ENCODE data around the gene RAB44. TPM values are rescaled to one million over a fixed set of nuclear protein-coding genes. Genes with fewer than 3 reads are reported as not detected.

The RAB44 gene
- total and polyA plus RNA-seq, 2 of the 4 experiments (the other 2 are of a cell fraction), result 0.03 TPM; not detected in 1

DNA sequence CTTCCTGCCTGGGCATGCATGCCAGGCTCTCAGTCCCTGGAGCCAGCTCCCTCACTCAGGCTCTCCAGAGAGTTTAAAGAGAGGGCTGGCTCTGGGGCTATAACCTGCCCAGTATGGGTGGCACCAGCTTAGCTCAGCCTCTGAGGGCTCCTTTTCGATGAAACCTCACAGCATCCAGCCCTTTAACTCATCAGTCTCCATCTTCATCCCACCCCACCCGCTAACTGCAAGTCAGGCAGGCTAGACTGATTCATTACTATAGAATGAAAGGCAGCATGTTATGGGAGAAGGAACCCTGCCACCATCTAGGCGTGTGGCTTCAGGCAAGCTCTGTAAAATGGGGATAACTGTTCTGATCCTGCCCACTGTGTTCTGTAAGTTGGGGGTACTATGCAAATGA is 53.5 kb downstream of the RAB44 start:
- 80% methylated on average over 1 of the region's 3 CpGs; no CpG with 5 or more reads in 1 of the 2 experiments for WGBS, 2 experiments (ENCODE audit: extremely low coverage in 2 of 2, insufficient read length in 1 of 2)

More for the DNA sequence above, 53.5 kb downstream of the RAB44 start:
- Histone ChIP-seq H4K91ac (ENCODE audit: insufficient read depth, low read depth, low read length) (no peak overlapping the region), H4K8ac (ENCODE audit: low read depth in 2 of 2, low read length in 2 of 2) (no peak overlapping the region), H3K27ac (ENCODE audit: insufficient read depth, low read length) (no peak overlapping the region), H3K14ac (replicated peaks; ENCODE audit: low read depth, low read length) (no peak overlapping the region), H2BK20ac (ENCODE audit: low read depth, low read length) (no peak overlapping the region), H3K9ac (ENCODE audit: low read depth, low read length) (no peak overlapping the region), H4K20me1 (ENCODE audit: insufficient read depth, low read length) (no peaks in the 10 kb centered on the region), H3K23ac (ENCODE audit: low read depth, low read length) (no peak overlapping the region), H3K9me1 (ENCODE audit: insufficient read depth, low read length) (0 out of 2 replicates have a peak, but pooled peaks cover 4% of the 10 kb centered on the region), H2AK9ac (replicated peaks; ENCODE audit: low read depth, low read length, poor library complexity) (no peak overlapping the region), H2BK120ac (ENCODE audit: low read depth, low read length) (no peak overlapping the region), H3K4ac (ENCODE audit: low read depth, low read length) (no peak overlapping the region), H3K9me3 (ENCODE audit: control insufficient read depth, insufficient read depth, low read length) (peaks cover 21% of the 10 kb centered on the region), H3K4me1 (ENCODE audit: control insufficient read depth, insufficient read depth, low read length) (no peaks in the 10 kb centered on the region; the same call in 1 of the 2 replicates), H3K18ac (ENCODE audit: low read depth, low read length) (no peak overlapping the region), H4K5ac (ENCODE audit: low read depth, low read length) (no peak overlapping the region), H2AFZ (replicated peaks; ENCODE audit: low read length, poor library complexity) (no peak overlapping the region), H3K79me1 (ENCODE audit: low read depth in 1 of 2, low read length in 2 of 2) (no peaks in the 10 kb centered on the region), H3K56ac (ENCODE audit: extremely low read depth, insufficient read depth, low read length) (no peak overlapping the region), H3K4me3 (ENCODE audit: insufficient read depth, low read depth, low read length) (no peak overlapping the region), H3K36me3 (ENCODE audit: control insufficient read depth, insufficient read depth, low read length) (no peaks in the 10 kb centered on the region), H2BK15ac (ENCODE audit: low read depth, low read length) (no peak overlapping the region), H2AK5ac (ENCODE audit: low read depth, low read length) (no peak overlapping the region), H3K27me3 (ENCODE audit: control insufficient read depth, insufficient read depth, low read length) (peaks cover 19% of the 10 kb centered on the region; the same call in 1 of the 2 replicates), H2BK5ac (ENCODE audit: low read depth, low read length, poor library complexity, severe bottlenecking) (no peak overlapping the region), H3K4me2 (ENCODE audit: low read depth, low read length) (no peak overlapping the region)
- dilution Hi-C loops (cut with HindIII; ENCODE audit: low sequenced_read_pairs, unreplicated experiment) (no loop called here), in situ Hi-C loops (cut with MboI; ENCODE audit: low sequenced_read_pairs) (loop anchor here (5.0 kb wide), 1 partner anchor 49 kb away; no protein-coding TSS in a partner anchor), intact Hi-C loops (cut with micrococcal nuclease) (no loop called here)
- TF ChIP-seq MAFK (IDR thresholded peaks at IDR 0.05; ENCODE audit: low read depth, low read length) (no peak), RFX5 (IDR thresholded peaks at IDR 0.05; ENCODE audit: low read depth, low read length) (no peak), NFE2L2 (IDR thresholded peaks at IDR 0.05; ENCODE audit: low read depth, low read length) (no peak), MXI1 (IDR thresholded peaks at IDR 0.05; ENCODE audit: borderline replicate concordance, low read depth, low read length) (no peak), POLR2A (IDR thresholded peaks at IDR 0.05; ENCODE audit: low read depth, low read length) (no peak), FOS (IDR thresholded peaks at IDR 0.05; ENCODE audit: low read depth, low read length) (no peak), SMC3 (IDR thresholded peaks at IDR 0.05; ENCODE audit: low read depth, low read length) (no peak), CHD1 (IDR thresholded peaks at IDR 0.05; ENCODE audit: low read depth, low read length) (no peak), RCOR1 (IDR thresholded peaks at IDR 0.05; ENCODE audit: insufficient replicate concordance, low read length) (no peak), RAD21 (IDR thresholded peaks at IDR 0.05; ENCODE audit: low read length) (no peak), MAZ (IDR thresholded peaks at IDR 0.05; ENCODE audit: borderline replicate concordance, low read depth, low read length) (no peak), BHLHE40 (IDR thresholded peaks at IDR 0.05; ENCODE audit: low read depth, low read length) (no peak), CEBPB (IDR thresholded peaks at IDR 0.05; ENCODE audit: low read depth, low read length) (no peak)
- TF ChIP-seq, protein P1, sequence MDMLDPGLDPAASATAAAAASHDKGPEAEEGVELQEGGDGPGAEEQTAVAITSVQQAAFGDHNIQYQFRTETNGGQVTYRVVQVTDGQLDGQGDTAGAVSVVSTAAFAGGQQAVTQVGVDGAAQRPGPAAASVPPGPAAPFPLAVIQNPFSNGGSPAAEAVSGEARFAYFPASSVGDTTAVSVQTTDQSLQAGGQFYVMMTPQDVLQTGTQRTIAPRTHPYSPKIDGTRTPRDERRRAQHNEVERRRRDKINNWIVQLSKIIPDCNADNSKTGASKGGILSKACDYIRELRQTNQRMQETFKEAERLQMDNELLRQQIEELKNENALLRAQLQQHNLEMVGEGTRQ (IDR thresholded peaks at IDR 0.05; ENCODE audit: low read depth, low read length), result no peak
- TF ChIP-seq, protein P2, sequence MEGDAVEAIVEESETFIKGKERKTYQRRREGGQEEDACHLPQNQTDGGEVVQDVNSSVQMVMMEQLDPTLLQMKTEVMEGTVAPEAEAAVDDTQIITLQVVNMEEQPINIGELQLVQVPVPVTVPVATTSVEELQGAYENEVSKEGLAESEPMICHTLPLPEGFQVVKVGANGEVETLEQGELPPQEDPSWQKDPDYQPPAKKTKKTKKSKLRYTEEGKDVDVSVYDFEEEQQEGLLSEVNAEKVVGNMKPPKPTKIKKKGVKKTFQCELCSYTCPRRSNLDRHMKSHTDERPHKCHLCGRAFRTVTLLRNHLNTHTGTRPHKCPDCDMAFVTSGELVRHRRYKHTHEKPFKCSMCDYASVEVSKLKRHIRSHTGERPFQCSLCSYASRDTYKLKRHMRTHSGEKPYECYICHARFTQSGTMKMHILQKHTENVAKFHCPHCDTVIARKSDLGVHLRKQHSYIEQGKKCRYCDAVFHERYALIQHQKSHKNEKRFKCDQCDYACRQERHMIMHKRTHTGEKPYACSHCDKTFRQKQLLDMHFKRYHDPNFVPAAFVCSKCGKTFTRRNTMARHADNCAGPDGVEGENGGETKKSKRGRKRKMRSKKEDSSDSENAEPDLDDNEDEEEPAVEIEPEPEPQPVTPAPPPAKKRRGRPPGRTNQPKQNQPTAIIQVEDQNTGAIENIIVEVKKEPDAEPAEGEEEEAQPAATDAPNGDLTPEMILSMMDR (conservative IDR thresholded peaks at IDR 0.05; ENCODE audit: low read depth, low read length), result no peak
- TF ChIP-seq, protein P3, sequence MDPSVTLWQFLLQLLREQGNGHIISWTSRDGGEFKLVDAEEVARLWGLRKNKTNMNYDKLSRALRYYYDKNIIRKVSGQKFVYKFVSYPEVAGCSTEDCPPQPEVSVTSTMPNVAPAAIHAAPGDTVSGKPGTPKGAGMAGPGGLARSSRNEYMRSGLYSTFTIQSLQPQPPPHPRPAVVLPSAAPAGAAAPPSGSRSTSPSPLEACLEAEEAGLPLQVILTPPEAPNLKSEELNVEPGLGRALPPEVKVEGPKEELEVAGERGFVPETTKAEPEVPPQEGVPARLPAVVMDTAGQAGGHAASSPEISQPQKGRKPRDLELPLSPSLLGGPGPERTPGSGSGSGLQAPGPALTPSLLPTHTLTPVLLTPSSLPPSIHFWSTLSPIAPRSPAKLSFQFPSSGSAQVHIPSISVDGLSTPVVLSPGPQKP (IDR thresholded peaks at IDR 0.05; ENCODE audit: borderline replicate concordance, low read depth, low read length), result no peak
- ChIA-PET CTCF (no interaction called here), POLR2A (ENCODE audit: unreplicated experiment) (no interaction called here)
- no TSS peak for BruUV-seq (replicated peaks)
- DNase-seq (peak; percentile 10), ATAC-seq (ENCODE audit: low read depth) (peak; percentile 30; the same call in 1 of the 2 replicates)

Data from IMR-90 (cell line).